Testis (tissue), 2 donors: ENCODE data around the gene NFATC3.

Experiments used
- POLR2A ChIP-seq: fragments of 450-650 bp; IDR thresholded peaks from one replicate; pipeline ENCODE4 v1.6.1; 2017; ENCODE audit warnings: antibody characterized with exemption, mild to moderate bottlenecking, moderate library complexity
- TF ChIP-seq, protein P1 (sequence below), 3 experiments: fragments of 450-650 bp in 2 of 3; fragments of 200-600 bp in 1 of 3; sonication (generic) in 1 of 3; IDR thresholded peaks; one replicate each; pipeline ENCODE4 v1.5.1; 2016 to 2019; ENCODE audit warnings: antibody characterized with exemption in 3 of 3, mild to moderate bottlenecking in 2 of 3, moderate library complexity in 1 of 3

DNA sequence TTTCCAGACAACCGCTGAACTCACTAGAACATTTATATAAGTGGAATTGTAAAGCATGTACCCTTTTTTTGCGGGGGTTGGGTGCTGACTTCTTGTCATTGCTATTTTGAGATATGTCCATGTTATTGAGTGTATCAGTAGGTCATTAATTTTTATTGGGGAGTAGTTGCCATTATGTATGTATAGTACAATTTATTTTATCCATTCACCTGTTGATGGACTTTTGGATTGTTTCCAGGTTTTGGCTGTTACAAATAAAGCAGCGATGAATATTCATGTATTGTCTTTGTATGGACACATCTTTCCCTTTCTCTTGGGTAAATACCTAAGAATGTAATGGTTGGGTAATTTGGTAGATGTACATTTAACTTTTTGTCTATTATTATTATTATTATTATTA lies 12.7 kb downstream of the NFATC3 start:
- TF ChIP-seq, protein P1, sequence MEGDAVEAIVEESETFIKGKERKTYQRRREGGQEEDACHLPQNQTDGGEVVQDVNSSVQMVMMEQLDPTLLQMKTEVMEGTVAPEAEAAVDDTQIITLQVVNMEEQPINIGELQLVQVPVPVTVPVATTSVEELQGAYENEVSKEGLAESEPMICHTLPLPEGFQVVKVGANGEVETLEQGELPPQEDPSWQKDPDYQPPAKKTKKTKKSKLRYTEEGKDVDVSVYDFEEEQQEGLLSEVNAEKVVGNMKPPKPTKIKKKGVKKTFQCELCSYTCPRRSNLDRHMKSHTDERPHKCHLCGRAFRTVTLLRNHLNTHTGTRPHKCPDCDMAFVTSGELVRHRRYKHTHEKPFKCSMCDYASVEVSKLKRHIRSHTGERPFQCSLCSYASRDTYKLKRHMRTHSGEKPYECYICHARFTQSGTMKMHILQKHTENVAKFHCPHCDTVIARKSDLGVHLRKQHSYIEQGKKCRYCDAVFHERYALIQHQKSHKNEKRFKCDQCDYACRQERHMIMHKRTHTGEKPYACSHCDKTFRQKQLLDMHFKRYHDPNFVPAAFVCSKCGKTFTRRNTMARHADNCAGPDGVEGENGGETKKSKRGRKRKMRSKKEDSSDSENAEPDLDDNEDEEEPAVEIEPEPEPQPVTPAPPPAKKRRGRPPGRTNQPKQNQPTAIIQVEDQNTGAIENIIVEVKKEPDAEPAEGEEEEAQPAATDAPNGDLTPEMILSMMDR (IDR thresholded peaks at IDR 0.05) = no peak
- TF ChIP-seq POLR2A = no peak
